Brain microvascular endothelial cell (primary cell): ENCODE data around the gene PRR35.

Experiments used
- DNase-seq: peaks from one replicate; pipeline ENCODE4 v3.0.0-alpha.2; 2020
- H3K27ac ChIP-seq: fragments of 250-450 bp; sonication (Bioruptor Pico); 2 replicates; pipeline ENCODE4 v1.5.1; 2020; ENCODE audit warnings: mild to moderate bottlenecking, moderate library complexity
- H3K27me3 ChIP-seq: fragments of 250-450 bp; sonication (Bioruptor Pico); replicated peaks from 2 replicates; pipeline ENCODE4 v1.5.1; 2020; ENCODE audit warnings: mild to moderate bottlenecking
- H3K36me3 ChIP-seq: fragments of 250-450 bp; sonication (Bioruptor Pico); replicated peaks from 2 replicates; pipeline ENCODE4 v1.5.1; 2020; ENCODE audit warnings: mild to moderate bottlenecking
- H3K4me3 ChIP-seq: 2 replicates; pipeline ENCODE4 v1.5.1; 2011; ENCODE audit warnings: low read depth, mild to moderate bottlenecking, control low read depth, low read length, moderate library complexity
- in situ Hi-C: cut with HindIII; loops from 2 replicates; pipeline ENCODE4 v1.10.0; 2017; ENCODE audit warnings: low sequenced_read_pairs, low pct_ligation_motif_present
- TF ChIP-seq, protein P1 (sequence below): IDR thresholded peaks from 2 replicates; pipeline ENCODE4 v1.5.1; 2011; ENCODE audit warnings: low read depth, mild to moderate bottlenecking, moderate library complexity, low read length, control low read depth, inconsistent platforms; ENCODE audit errors: missing control alignments

Gene PRR35

DNA sequence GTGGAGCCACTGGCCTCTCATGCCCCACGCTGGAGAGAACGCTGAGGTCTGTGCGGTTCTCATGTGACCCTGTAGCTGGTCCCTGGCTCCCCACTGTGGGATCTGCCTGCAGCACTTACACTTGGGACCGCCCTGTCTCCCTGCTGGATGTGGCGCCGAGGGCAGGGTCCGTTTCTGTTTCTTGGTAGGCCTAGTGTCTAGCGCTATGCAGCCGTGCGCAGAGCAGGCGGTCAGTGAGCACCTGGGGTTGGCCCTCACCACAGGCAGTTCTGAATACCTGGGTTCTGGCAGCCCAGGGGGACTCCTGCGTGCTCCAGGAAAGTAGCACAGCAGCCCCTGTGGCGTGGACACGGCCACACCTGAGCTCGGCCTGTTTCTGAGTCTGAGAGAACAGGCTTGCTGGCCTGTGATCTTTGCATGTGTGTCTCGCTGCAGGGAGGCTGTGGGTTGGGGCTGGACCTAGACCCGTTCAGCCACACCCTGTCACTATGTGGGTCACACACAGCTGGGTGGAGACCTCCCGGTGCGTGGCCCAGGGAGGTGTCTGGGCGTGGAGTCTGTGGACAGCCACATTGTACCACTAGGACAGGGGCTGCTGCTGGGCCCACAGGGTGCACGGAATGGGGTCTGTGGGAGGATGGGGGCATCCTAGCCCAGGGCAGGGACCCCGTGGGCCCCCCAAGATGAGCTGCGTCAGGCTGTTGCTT is 29.9 kb upstream of the PRR35 start:
- TF ChIP-seq, protein P1, sequence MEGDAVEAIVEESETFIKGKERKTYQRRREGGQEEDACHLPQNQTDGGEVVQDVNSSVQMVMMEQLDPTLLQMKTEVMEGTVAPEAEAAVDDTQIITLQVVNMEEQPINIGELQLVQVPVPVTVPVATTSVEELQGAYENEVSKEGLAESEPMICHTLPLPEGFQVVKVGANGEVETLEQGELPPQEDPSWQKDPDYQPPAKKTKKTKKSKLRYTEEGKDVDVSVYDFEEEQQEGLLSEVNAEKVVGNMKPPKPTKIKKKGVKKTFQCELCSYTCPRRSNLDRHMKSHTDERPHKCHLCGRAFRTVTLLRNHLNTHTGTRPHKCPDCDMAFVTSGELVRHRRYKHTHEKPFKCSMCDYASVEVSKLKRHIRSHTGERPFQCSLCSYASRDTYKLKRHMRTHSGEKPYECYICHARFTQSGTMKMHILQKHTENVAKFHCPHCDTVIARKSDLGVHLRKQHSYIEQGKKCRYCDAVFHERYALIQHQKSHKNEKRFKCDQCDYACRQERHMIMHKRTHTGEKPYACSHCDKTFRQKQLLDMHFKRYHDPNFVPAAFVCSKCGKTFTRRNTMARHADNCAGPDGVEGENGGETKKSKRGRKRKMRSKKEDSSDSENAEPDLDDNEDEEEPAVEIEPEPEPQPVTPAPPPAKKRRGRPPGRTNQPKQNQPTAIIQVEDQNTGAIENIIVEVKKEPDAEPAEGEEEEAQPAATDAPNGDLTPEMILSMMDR, result no peak
- in situ Hi-C loops, result no loop called here
- Histone ChIP-seq H3K27me3 (no peaks in the 10 kb centered on the region), H3K36me3 (no peaks in the 10 kb centered on the region), H3K4me3 (no peak overlapping the region), H3K27ac (no peak overlapping the region)
- DNase-seq, result no peak

DNA sequence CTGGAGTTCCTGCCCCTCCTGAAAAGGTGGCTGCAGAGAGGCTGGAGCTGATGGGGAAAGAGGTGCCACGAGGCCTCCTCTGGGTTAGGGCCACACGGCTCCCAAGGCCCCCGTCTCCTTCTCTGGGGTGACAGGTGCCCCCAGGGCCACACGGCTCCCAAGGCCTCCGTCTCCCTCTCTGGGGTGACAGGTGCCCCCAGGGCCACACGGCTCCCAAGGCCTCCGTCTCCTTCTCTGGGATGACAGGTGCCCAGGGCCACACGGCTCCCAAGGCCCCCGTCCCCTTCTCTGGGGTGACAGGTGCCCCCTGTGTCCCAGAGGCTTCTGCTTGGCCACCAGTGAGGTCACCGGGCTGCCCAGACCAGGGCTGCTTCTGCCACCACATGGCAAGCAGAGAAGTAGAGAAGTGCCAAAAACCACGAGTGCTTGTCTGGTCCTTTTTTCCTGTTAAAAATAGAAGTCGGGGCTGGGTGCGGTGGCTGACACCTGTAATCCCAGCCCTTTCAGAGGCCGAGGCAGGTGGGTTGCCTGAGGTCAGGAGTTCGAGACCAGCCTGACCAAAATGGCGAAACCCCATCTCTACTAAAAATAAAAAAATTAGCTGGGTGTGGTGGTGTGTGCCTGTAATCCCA is 28.6 kb upstream of the PRR35 start:
- in situ Hi-C loops, result no loop called here
- no peak for DNase-seq
- no peak overlapping the region for H3K4me3 ChIP-seq
- H3K27ac ChIP-seq, result no peak overlapping the region
- TF ChIP-seq, protein P1, result no peak
- no peaks in the 10 kb centered on the region for H3K36me3 ChIP-seq
- H3K27me3 ChIP-seq, result no peaks in the 10 kb centered on the region

GRCh38 chr16:533391-534123 is 26.6 kb upstream of the PRR35 start:
- H3K4me3 ChIP-seq, result no peak overlapping the region
- in situ Hi-C loops, result no loop called here

DNA sequence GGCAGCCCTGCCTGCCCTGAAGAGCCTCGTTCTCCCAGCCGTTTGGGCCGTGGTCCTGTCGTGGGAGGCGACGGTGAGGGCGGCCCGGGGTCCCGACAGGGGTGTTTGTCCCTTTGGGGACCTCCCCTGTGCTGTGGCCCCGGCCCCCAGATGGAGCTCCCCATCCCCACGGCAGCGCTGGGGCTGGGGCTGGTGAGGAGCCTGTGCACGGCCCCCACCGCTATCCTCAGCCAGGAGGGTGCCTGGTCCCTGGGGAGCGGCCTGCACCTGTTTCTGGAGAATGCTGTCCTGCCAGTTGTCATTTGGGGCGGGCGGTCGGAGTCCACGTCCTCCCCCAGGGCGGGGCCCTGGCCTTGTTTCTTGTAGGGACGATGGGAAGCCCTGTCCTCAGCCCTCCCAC is 26.1 kb upstream of the PRR35 start:
- no peak overlapping the region for H3K4me3 ChIP-seq
- TF ChIP-seq, protein P1, result no peak
- H3K27ac ChIP-seq, result no peak overlapping the region
- H3K36me3 ChIP-seq, result peaks cover 8% of the 10 kb centered on the region
- H3K27me3 ChIP-seq, result no peaks in the 10 kb centered on the region
- in situ Hi-C loops, result no loop called here
- DNase-seq, result no peak

More at GRCh38 chr16:533391-534123, 26.6 kb upstream of the PRR35 start:
- Histone ChIP-seq H3K36me3 (peaks cover 8% of the 10 kb centered on the region), H3K27me3 (no peaks in the 10 kb centered on the region), H3K27ac (no peak overlapping the region)
- no peak for DNase-seq
- TF ChIP-seq, protein P1, result peak; percentile 13

GRCh38 chr16:534856-535445 is 25.2 kb upstream of the PRR35 start:
- Histone ChIP-seq H3K36me3 (peaks cover 8% of the 10 kb centered on the region), H3K4me3 (no peak overlapping the region), H3K27ac (peak overlapping the region; percentile 24), H3K27me3 (no peaks in the 10 kb centered on the region)
- in situ Hi-C loops, result no loop called here
- TF ChIP-seq, protein P1, result no peak
- no peak for DNase-seq
